Measurements from ENCODE around the gene ADRA2A.
A peak's percentile ranks its signal among the peaks of the same experiment; 100 is the strongest.

ADRA2A gene

GRCh38 chr10:111109501-111110242 lies 32.8 kb downstream of the ADRA2A start:
- DNase-seq (ENCODE audit: low spot score), result no peak

GRCh38 chr10:111110771-111111170 lies 33.9 kb downstream of the ADRA2A start:
- DNase-seq (ENCODE audit: low spot score), result no peak

GRCh38 chr10:111112333-111112732 lies 35.5 kb downstream of the ADRA2A start:
- no peak for DNase-seq (ENCODE audit: low spot score)

- DNase-seq (ENCODE audit: low spot score), result no peak
Observed at GRCh38 chr10:111113238-111113960, 36.6 kb downstream of the ADRA2A start.

- DNase-seq (ENCODE audit: low spot score), result no peak
Observed at GRCh38 chr10:111113961-111114757, 37.3 kb downstream of the ADRA2A start.

GRCh38 chr10:111114758-111115500 lies 38.1 kb downstream of the ADRA2A start:
- DNase-seq (ENCODE audit: low spot score), result no peak

GRCh38 chr10:111116211-111116610 lies 39.4 kb downstream of the ADRA2A start:
- DNase-seq (ENCODE audit: low spot score), result no peak

- DNase-seq (ENCODE audit: low spot score), result no peak
Observed at GRCh38 chr10:111116762-111117445, 40.1 kb downstream of the ADRA2A start.

GRCh38 chr10:111117528-111118277 lies 40.9 kb downstream of the ADRA2A start:
- no peak for DNase-seq (ENCODE audit: low spot score)

- DNase-seq (ENCODE audit: low spot score), result no peak
Observed at GRCh38 chr10:111118758-111119157, 41.9 kb downstream of the ADRA2A start.

GRCh38 chr10:111119637-111120036 lies 42.8 kb downstream of the ADRA2A start:
- DNase-seq (ENCODE audit: low spot score), result no peak

- DNase-seq (ENCODE audit: low spot score), result no peak
Observed at GRCh38 chr10:111122127-111122526, 45.3 kb downstream of the ADRA2A start.

GRCh38 chr10:111123883-111124282 lies 47.1 kb downstream of the ADRA2A start:
- DNase-seq (ENCODE audit: low spot score), result no peak

GRCh38 chr10:111125102-111125501 lies 48.3 kb downstream of the ADRA2A start:
- DNase-seq (ENCODE audit: low spot score), result no peak

- no peak for DNase-seq (ENCODE audit: low spot score)
Observed at GRCh38 chr10:111126077-111126476, 49.2 kb downstream of the ADRA2A start.

- DNase-seq (ENCODE audit: low spot score), result peak; percentile 32
Observed at GRCh38 chr10:111127081-111127848, 50.4 kb downstream of the ADRA2A start.

GRCh38 chr10:111128331-111129180 lies 51.7 kb downstream of the ADRA2A start:
- DNase-seq (ENCODE audit: low spot score), result peak; percentile 4

GRCh38 chr10:111129363-111129762 lies 52.5 kb downstream of the ADRA2A start:
- no peak for DNase-seq (ENCODE audit: low spot score)

GRCh38 chr10:111130471-111130870 lies 53.6 kb downstream of the ADRA2A start:
- no peak for DNase-seq (ENCODE audit: low spot score)

Data from hematopoietic multipotent progenitor cell treated with erythropoietin and hydrocortisone succinate and interleukin-3 and kit ligand, for 15 days (in vitro differentiated cells).